ENCODE measurements around the gene UNC5B.

DNA sequence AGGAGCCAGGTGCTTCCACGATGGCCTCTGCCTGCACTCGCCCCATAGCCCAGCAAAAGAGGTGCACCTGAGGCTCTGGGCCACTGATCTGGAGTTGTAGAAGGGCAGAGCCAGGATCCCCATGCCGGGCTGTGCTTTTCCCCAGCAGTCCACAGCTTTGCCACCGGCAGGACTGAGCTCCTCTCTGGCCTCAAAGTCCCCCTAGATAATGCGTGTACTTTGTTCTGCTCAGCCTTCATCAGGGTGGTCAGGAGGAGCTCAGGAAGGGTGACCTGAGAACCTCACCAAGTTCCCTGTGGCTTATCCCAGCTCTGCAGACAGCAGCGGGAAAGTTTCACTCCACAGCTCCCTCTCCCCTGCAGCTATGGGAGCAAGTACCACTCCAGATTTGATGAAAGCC lies 27.9 kb upstream of the UNC5B start:
- no peak for TF ChIP-seq EZH2 (optimal IDR thresholded peaks at IDR 0.05; ENCODE audit: low read depth, low read length)
- TF ChIP-seq, protein P1, sequence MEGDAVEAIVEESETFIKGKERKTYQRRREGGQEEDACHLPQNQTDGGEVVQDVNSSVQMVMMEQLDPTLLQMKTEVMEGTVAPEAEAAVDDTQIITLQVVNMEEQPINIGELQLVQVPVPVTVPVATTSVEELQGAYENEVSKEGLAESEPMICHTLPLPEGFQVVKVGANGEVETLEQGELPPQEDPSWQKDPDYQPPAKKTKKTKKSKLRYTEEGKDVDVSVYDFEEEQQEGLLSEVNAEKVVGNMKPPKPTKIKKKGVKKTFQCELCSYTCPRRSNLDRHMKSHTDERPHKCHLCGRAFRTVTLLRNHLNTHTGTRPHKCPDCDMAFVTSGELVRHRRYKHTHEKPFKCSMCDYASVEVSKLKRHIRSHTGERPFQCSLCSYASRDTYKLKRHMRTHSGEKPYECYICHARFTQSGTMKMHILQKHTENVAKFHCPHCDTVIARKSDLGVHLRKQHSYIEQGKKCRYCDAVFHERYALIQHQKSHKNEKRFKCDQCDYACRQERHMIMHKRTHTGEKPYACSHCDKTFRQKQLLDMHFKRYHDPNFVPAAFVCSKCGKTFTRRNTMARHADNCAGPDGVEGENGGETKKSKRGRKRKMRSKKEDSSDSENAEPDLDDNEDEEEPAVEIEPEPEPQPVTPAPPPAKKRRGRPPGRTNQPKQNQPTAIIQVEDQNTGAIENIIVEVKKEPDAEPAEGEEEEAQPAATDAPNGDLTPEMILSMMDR (IDR thresholded peaks at IDR 0.05; ENCODE audit: low read length), result no peak
- no peak for TF ChIP-seq EZH2phosphoT487 (IDR thresholded peaks at IDR 0.05; ENCODE audit: low read length)
